Right lobe of liver (tissue), 4 donors: Measurements from ENCODE around the gene MTHFD1L.

Source experiments
- POLR2A ChIP-seq: fragments of 450-650 bp; IDR thresholded peaks from one replicate; pipeline ENCODE4 v1.6.1; 2017; ENCODE audit warnings: antibody characterized with exemption, mild to moderate bottlenecking
- TF ChIP-seq, protein P1 (sequence below), 4 donors: fragments of 200-600 bp in 3 of 4; fragments of 450-650 bp in 1 of 4; IDR thresholded peaks; one replicate each; pipeline versions ENCODE4 v1.5.1 to v1.8.0; 2016 to 2022; ENCODE audit warnings: antibody characterized with exemption in 4 of 4, mild to moderate bottlenecking in 2 of 4
- donor health status: DM: no; HTN: no; CAD: no.
- donor health status: DM: no; HTN: no; CAD: no.
- donor health status: DM: no; HTN: yes; CAD: no.

DNA sequence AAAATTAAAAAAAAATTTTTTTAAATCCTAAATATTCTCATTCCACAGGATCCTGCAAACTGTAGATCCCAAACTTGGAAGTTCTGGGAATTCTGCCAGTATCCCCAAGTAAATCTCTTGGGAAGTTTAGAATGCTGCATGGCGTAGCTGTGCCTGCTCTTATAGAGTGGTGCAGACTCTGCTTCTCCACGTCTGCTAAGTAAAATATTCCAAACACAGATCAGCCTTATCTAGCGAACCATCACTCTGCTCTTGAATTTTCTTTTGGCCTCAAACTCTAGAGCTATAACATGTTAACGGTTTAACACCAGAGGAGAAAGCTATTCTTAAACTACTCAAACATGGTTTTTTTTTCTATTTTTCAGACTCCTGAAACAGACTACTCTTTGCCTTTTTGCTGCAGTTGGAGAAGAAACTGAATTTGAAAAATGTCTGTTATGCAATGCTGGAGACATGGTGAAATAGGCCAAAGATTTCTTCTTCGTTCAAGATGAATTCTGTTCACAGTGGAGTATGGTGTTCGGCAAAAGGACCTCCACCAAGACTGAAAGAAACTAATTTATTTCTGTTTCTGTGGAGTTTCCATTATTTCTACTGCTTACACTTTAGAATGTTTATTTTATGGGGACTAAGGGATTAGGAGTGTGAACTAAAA is 235.8 kb downstream of the MTHFD1L start:
- no peak for TF ChIP-seq POLR2A
- TF ChIP-seq, protein P1, sequence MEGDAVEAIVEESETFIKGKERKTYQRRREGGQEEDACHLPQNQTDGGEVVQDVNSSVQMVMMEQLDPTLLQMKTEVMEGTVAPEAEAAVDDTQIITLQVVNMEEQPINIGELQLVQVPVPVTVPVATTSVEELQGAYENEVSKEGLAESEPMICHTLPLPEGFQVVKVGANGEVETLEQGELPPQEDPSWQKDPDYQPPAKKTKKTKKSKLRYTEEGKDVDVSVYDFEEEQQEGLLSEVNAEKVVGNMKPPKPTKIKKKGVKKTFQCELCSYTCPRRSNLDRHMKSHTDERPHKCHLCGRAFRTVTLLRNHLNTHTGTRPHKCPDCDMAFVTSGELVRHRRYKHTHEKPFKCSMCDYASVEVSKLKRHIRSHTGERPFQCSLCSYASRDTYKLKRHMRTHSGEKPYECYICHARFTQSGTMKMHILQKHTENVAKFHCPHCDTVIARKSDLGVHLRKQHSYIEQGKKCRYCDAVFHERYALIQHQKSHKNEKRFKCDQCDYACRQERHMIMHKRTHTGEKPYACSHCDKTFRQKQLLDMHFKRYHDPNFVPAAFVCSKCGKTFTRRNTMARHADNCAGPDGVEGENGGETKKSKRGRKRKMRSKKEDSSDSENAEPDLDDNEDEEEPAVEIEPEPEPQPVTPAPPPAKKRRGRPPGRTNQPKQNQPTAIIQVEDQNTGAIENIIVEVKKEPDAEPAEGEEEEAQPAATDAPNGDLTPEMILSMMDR (IDR thresholded peaks at IDR 0.05): no peak
